BJ (cell line): ENCODE data around the gene POM121L2. TPM values are rescaled to one million over a fixed set of nuclear protein-coding genes. Genes with fewer than 3 reads are reported as not detected.
"Not testable (repeated sequence)": the region's sequence is repeated elsewhere in the genome, so short reads cannot be mapped to it uniquely, and the experiment has no call there.

Experiments used
- CTCF ChIA-PET: fragments of 350-600 bp; formaldehyde crosslinking; extraction: SDS; loops from one replicate; lab custom pipeline; 2021; ENCODE audit warnings: antibody characterized with exemption, inconsistent platforms; lab: Yijun Ruan, JAX
- POLR2A ChIA-PET: fragments of 300-600 bp; sonication (Branson Sonifier 250); formaldehyde crosslinking; extraction: SDS; loops from one replicate; lab custom pipeline; 2021; ENCODE audit warnings: antibody characterized with exemption; lab: Charles Lee
- DNase-seq: peaks from one replicate; pipeline ENCODE4 v3.0.0-alpha.2; 2011; ENCODE audit warnings: low read depth
- H3K27me3 ChIP-seq: 2 replicates; pipeline ENCODE4 v1.6.0; 2011; ENCODE audit warnings: low read length; ENCODE audit not compliant: control insufficient read depth, insufficient read depth
- H3K36me3 ChIP-seq: 2 replicates; pipeline ENCODE4 v1.5.1; 2011; ENCODE audit warnings: low read length; ENCODE audit not compliant: control insufficient read depth, insufficient read depth
- H3K4me3 ChIP-seq: 2 replicates; pipeline ENCODE4 v1.5.1; 2011; ENCODE audit warnings: low read depth, mild to moderate bottlenecking, control low read depth, low read length
- polyA plus RNA-seq: library from polyadenylated mRNA; depleted of rRNA; stranded (reverse); fragments of >200 nt; gene quantifications from 2 replicates; pipeline ENCODE4 v1.2.3, GENCODE V29; 2011
- TF ChIP-seq, protein P1 (sequence below): IDR thresholded peaks from 2 replicates; pipeline ENCODE4 v1.5.1; 2011; ENCODE audit warnings: low read depth, mild to moderate bottlenecking, control low read depth, inconsistent platforms, low read length, moderate library complexity; ENCODE audit not compliant: insufficient read depth

POM121L2 gene
- polyA plus RNA-seq, 1 experiment = not detected

DNA sequence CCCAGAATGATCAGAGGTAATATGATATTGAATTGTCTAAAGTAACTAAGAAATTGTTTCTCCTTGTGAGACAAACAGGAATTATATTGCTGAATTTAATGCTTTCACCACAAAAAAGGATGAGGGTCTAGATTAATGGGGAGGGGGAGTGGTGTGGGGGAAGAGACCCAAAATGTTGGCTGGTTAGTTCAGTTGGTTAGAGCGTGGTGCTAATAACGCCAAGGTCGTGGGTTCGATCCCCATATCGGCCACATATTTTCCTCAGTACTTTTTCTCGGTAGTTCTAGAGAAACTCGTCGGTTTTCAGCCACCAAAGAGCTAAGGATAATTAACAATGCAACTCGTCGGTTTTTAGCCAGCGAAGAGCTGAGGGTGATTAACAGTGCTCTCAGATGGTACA, 38.3 kb downstream of the POM121L2 start:
- Histone ChIP-seq H3K4me3 (no peak overlapping the region), H3K27me3 (peaks cover 7% of the 10 kb centered on the region; the same call in 1 of the 2 replicates), H3K36me3 (no peaks in the 10 kb centered on the region)
- POLR2A ChIA-PET = no interaction called here
- DNase-seq = no peak
- CTCF ChIA-PET = interaction anchor here (1.4 to 1.6 kb wide), 2 partner anchors 22 to 414 kb away, joined by 3 read pairs; no protein-coding TSS in a partner anchor
- TF ChIP-seq, protein P1, sequence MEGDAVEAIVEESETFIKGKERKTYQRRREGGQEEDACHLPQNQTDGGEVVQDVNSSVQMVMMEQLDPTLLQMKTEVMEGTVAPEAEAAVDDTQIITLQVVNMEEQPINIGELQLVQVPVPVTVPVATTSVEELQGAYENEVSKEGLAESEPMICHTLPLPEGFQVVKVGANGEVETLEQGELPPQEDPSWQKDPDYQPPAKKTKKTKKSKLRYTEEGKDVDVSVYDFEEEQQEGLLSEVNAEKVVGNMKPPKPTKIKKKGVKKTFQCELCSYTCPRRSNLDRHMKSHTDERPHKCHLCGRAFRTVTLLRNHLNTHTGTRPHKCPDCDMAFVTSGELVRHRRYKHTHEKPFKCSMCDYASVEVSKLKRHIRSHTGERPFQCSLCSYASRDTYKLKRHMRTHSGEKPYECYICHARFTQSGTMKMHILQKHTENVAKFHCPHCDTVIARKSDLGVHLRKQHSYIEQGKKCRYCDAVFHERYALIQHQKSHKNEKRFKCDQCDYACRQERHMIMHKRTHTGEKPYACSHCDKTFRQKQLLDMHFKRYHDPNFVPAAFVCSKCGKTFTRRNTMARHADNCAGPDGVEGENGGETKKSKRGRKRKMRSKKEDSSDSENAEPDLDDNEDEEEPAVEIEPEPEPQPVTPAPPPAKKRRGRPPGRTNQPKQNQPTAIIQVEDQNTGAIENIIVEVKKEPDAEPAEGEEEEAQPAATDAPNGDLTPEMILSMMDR = no peak

DNA sequence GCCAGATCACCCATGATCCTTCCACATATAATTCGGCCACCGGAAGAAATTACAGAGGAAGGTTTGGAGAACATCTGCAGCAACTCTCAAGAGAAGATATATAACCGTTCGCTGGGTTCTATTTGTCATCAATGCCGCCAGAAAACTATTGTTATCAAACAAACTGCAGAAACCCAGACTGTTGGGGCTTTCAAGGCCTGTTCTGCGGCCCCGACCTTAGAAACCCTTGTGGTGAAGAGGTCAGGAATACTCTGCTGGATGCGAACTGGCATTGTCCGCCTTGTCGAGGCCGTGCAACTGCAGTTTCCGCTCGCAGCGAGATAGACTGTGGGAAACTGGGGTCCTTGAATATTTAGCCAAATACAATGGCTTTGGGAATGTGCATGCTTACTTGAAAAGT, 43.3 kb downstream of the POM121L2 start:
- ChIA-PET CTCF (no interaction called here), POLR2A (no interaction called here)
- TF ChIP-seq, protein P1 = no peak
- peaks cover 9% of the 10 kb centered on the region for H3K27me3 ChIP-seq
- H3K4me3 ChIP-seq = no peak overlapping the region
- DNase-seq = no peak
- no peaks in the 10 kb centered on the region for H3K36me3 ChIP-seq

DNA sequence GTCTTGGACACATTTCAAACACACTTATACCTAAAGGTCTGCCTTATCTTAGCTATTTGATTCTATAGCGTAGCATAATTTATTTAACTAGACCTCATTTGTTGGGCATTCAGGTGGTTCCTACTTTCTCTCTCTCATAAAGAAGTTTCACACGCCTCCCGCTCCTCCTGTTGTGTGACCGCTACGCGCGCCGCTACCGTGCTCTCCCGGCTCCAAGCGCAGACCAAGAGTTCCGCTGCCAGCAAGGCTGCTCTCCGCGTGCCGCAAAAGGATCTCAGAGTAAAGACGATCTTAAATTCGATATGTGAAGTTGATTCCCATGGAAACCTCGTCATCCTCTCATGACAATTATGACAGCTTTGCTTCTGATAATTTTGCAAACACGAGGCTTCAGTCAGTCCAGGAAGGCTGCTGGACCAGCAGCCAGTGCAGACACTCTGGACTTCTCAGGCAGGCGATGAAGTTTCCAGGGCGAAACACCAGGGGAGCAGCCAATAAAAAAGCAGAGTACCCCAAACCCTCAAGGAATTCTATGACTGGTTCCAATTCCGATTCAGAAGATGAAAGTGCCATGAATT, 44.1 kb downstream of the POM121L2 start:
- no peak for DNase-seq
- Histone ChIP-seq H3K36me3 (no peaks in the 10 kb centered on the region), H3K4me3 (no peak overlapping the region), H3K27me3 (peaks cover 8% of the 10 kb centered on the region)
- ChIA-PET POLR2A (no interaction called here), CTCF (no interaction called here)
- TF ChIP-seq, protein P1 = no peak

DNA sequence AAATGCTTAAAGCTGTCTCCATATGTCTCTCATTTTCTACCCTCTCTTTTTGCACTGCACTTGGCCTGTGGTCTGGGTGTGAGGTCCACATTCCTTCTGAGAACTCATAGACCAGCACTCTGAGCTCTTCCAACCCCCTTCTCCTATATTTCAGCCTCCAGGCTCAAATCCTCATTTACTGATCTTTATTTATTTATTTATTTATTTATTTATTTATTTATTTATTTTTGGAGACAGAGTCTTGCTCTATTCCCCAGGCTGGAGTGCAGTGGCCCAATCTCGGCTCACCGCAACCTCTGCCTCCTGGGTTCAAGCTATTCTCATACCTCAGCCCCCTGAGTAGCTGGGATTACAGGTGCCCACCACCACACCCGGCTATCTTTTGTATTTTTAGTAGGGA, 45.1 kb downstream of the POM121L2 start:
- POLR2A ChIA-PET, H3K36me3 ChIP-seq, DNase-seq, H3K27me3 ChIP-seq, H3K4me3 ChIP-seq, CTCF ChIA-PET: not testable (repeated sequence)

DNA sequence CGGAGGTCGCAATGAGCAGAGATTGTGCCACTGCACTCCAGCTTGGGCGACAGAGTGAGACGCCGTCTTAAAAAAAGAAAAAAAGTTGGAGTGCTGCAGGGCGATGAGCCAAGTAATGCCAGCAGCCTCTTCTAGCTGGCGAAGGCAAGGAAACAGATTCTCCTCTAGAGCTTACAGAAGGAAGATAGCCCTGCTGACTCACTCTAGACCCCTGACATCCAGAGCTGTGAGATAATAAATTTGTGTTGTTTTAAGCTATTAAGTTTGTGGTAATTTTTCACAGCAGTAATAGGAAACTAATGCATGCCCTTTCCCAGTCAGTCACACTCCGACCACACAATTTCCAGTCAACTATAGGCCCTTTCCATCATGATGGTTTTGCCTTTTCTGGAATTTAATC, 48.2 kb downstream of the POM121L2 start:
- TF ChIP-seq, protein P1 = no peak
- DNase-seq = no peak
- ChIA-PET POLR2A (no interaction called here), CTCF (interaction anchor here (0.6 kb wide), 1 partner anchor 24 kb away, joined by 4 read pairs; no protein-coding TSS in a partner anchor)
- Histone ChIP-seq H3K4me3 (no peak overlapping the region), H3K36me3 (no peaks in the 10 kb centered on the region), H3K27me3 (peaks cover 9% of the 10 kb centered on the region; the same call in 1 of the 2 replicates)
